SK-N-SH (cell line): ENCODE results near the gene STARD10. TPM values are rescaled to one million over a fixed set of nuclear protein-coding genes. Genes with fewer than 3 reads are reported as not detected.

Experiments
- CTCF ChIA-PET: fragments of 300-600, 350-600 bp; formaldehyde crosslinking; extraction: SDS; loops from one replicate; lab custom pipeline; 2021; lab: Yijun Ruan, JAX
- POLR2A ChIA-PET: fragments of 350-600 bp; sonication (Branson Sonifier 250); formaldehyde crosslinking; extraction: SDS; loops from one replicate; lab custom pipeline; 2020; ENCODE audit warnings: antibody characterized with exemption, inconsistent platforms; lab: Yijun Ruan, JAX
- DNase-seq: peaks from one replicate; pipeline ENCODE4 v3.0.0; 2012
- H2AFZ ChIP-seq: fragments of 200-600 bp; sonication (generic); 2 replicates; pipeline ENCODE4 v1.8.1; 2016; ENCODE audit warnings: antibody characterized with exemption, mild to moderate bottlenecking, low read depth
- H3F3A ChIP-seq: fragments of 200-600 bp; sonication (generic); replicated peaks from 2 replicates; pipeline ENCODE3; 2016; ENCODE audit warnings: antibody characterized with exemption, mild to moderate bottlenecking; ENCODE audit not compliant: insufficient read depth
- H3K27ac ChIP-seq, 2 experiments: fragments of 200-500 bp in 1 of 2; fragments of 200-600 bp in 1 of 2; sonication (Bioruptor generic) in 1 of 2; sonication (generic), shearing (Covaris generic) in 1 of 2; 2 replicates each; pipeline versions ENCODE4 v1.5.1 to v1.6.1; 2014 to 2016; ENCODE audit warnings: low read depth in 2 of 2, inconsistent platforms in 1 of 2, low read length in 1 of 2, mild to moderate bottlenecking in 1 of 2, mixed read lengths in 1 of 2
- H3K27me3 ChIP-seq: fragments of 200-600 bp; sonication (generic), shearing (Covaris generic); 2 replicates; pipeline ENCODE4 v1.6.1; 2016; ENCODE audit warnings: mixed run types; ENCODE audit not compliant: insufficient read depth
- H3K36me3 ChIP-seq, 2 experiments: fragments of 200-500 bp in 1 of 2; fragments of 200-600 bp in 1 of 2; sonication (Bioruptor generic) in 1 of 2; sonication (generic) in 1 of 2; replicated peaks in 1 of 2; 2 replicates each; pipeline versions ENCODE3 to v1.5.1; 2014 to 2016; ENCODE audit warnings: low read length in 1 of 2, mild to moderate bottlenecking in 1 of 2; ENCODE audit not compliant: insufficient read depth in 2 of 2, control insufficient read depth in 1 of 2
- H3K4me1 ChIP-seq, 2 experiments: fragments of 200-500 bp in 1 of 2; fragments of 200-600 bp in 1 of 2; sonication (Bioruptor generic) in 1 of 2; sonication (generic), shearing (Covaris generic) in 1 of 2; 2 replicates each; pipeline versions ENCODE4 v1.5.1 to v1.6.1; 2014 to 2016; ENCODE audit warnings: low read depth in 1 of 2, low read length in 1 of 2, mixed run types in 1 of 2; ENCODE audit not compliant: insufficient read depth in 2 of 2, control insufficient read depth in 1 of 2
- H3K4me2 ChIP-seq: fragments of 200-600 bp; sonication (generic), shearing (Covaris generic); 2 replicates; pipeline ENCODE4 v1.6.1; 2017; ENCODE audit warnings: mixed run types
- H3K4me3 ChIP-seq, 2 experiments: fragments of 200-500 bp in 1 of 2; fragments of 200-600 bp in 1 of 2; sonication (Bioruptor generic) in 1 of 2; sonication (generic), shearing (Covaris generic) in 1 of 2; 2 replicates each; pipeline versions ENCODE4 v1.5.1 to v1.8.1; 2014 to 2016; ENCODE audit warnings: low read depth in 2 of 2, inconsistent platforms in 1 of 2, low read length in 1 of 2, mild to moderate bottlenecking in 1 of 2, mixed read lengths in 1 of 2, moderate library complexity in 1 of 2
- H3K79me2 ChIP-seq: fragments of 200-600 bp; sonication (generic); 2 replicates; pipeline ENCODE4 v1.8.1; 2017; ENCODE audit warnings: mild to moderate bottlenecking; ENCODE audit not compliant: insufficient read depth
- H3K9ac ChIP-seq: fragments of 200-600 bp; sonication (generic); 2 replicates; pipeline ENCODE4 v1.6.1; 2017; ENCODE audit warnings: mixed run types
- H3K9me2 ChIP-seq: fragments of 200-600 bp; sonication (generic); 2 replicates; pipeline ENCODE4 v1.6.1; 2017; ENCODE audit warnings: mixed run types
- H3K9me3 ChIP-seq: fragments of 200-600 bp; sonication (generic); 2 replicates; pipeline ENCODE4 v1.6.1; 2017; ENCODE audit warnings: mixed run types, mild to moderate bottlenecking, moderate library complexity
- H4K20me1 ChIP-seq: fragments of 200-600 bp; sonication (generic); 2 replicates; pipeline ENCODE4 v1.6.1; 2017; ENCODE audit warnings: mild to moderate bottlenecking, mixed run types; ENCODE audit not compliant: insufficient read depth
- CHD2 ChIP-seq: fragments of 150-350 bp; IDR thresholded peaks from 2 replicates; pipeline ENCODE4 v1.6.1; 2018; ENCODE audit warnings: low read length; ENCODE audit not compliant: partially characterized antibody
- EZH2phosphoT487 ChIP-seq: fragments of 200-600 bp; sonication (generic); IDR thresholded peaks from 2 replicates; pipeline ENCODE4 v1.6.1; 2017; ENCODE audit warnings: low read depth, mixed run types, mild to moderate bottlenecking, antibody characterized with exemption, moderate library complexity, borderline replicate concordance
- FOSL2 ChIP-seq: IDR thresholded peaks from 2 replicates; pipeline ENCODE4 v1.4.0; 2012; ENCODE audit warnings: low read depth, mild to moderate bottlenecking, moderate library complexity, borderline replicate concordance
- FOXJ3 ChIP-seq: sonication (generic); formaldehyde crosslinking; IDR thresholded peaks from 2 replicates; pipeline ENCODE4 v1.5.1; 2020; ENCODE audit warnings: mild to moderate bottlenecking, missing genetic modification reagents
- GABPA ChIP-seq: IDR thresholded peaks from 2 replicates; pipeline ENCODE4 v1.4.0; 2012; ENCODE audit warnings: low read depth, mild to moderate bottlenecking
- JUND ChIP-seq: IDR thresholded peaks from 2 replicates; pipeline ENCODE4 v1.4.0; 2012
- MEF2A ChIP-seq: IDR thresholded peaks from 2 replicates; pipeline ENCODE4 v1.4.0; 2012; ENCODE audit warnings: low read depth, borderline replicate concordance
- MXI1 ChIP-seq: IDR thresholded peaks from 2 replicates; pipeline ENCODE4 v1.6.1; 2012; ENCODE audit warnings: mild to moderate bottlenecking, low read depth, low read length, improper control_type of control experiment
- NRF1 ChIP-seq: IDR thresholded peaks from 2 replicates; pipeline ENCODE4 v1.6.1; 2012; ENCODE audit warnings: low read depth, mild to moderate bottlenecking, low read length
- PBX3 ChIP-seq: IDR thresholded peaks from 2 replicates; pipeline ENCODE4; 2012
- POLR2AphosphoS5 ChIP-seq: IDR thresholded peaks from 2 replicates; pipeline ENCODE4 v1.6.1; 2012; ENCODE audit warnings: low read depth, low read length
- RCOR1 ChIP-seq: fragments of 150-350 bp; IDR thresholded peaks from 2 replicates; pipeline ENCODE4 v1.6.1; 2017; ENCODE audit warnings: antibody characterized with exemption, low read length
- REST ChIP-seq: IDR thresholded peaks from 2 replicates; pipeline ENCODE4 v1.6.1; 2012; ENCODE audit warnings: mild to moderate bottlenecking, low read depth, low read length, moderate library complexity
- RFX5 ChIP-seq: IDR thresholded peaks from 2 replicates; pipeline ENCODE4 v1.6.1; 2012; ENCODE audit warnings: mild to moderate bottlenecking, improper control_type of control experiment, low read length
- RXRA ChIP-seq: IDR thresholded peaks from 2 replicates; pipeline ENCODE4 v1.4.0; 2012; ENCODE audit warnings: low read depth, mild to moderate bottlenecking, borderline replicate concordance
- TAF1 ChIP-seq: IDR thresholded peaks from 2 replicates; pipeline ENCODE4 v1.6.1; 2012; ENCODE audit warnings: low read depth, mild to moderate bottlenecking, low read length, moderate library complexity, borderline replicate concordance
- TCF12 ChIP-seq: IDR thresholded peaks from 2 replicates; pipeline ENCODE4 v1.4.0; 2012
- YY1 ChIP-seq: IDR thresholded peaks from 2 replicates; pipeline ENCODE4 v1.4.0; 2012; ENCODE audit warnings: low read depth, mild to moderate bottlenecking
- WGBS: methylation state at CpG from one replicate; pipeline ENCODE4 v1.1.6; 2017; ENCODE audit warnings: low lambda C conversion rate; 5-methylcytosine and 5-hydroxymethylcytosine counted together
- polyA plus RNA-seq, 3 experiments: library from polyadenylated mRNA; depleted of rRNA; stranded (reverse); fragments of >200 nt; gene quantifications; 2 replicates each; pipeline ENCODE4 v1.2.3, GENCODE V29; 2012
- TF ChIP-seq, protein P1 (sequence below): IDR thresholded peaks from 2 replicates; pipeline ENCODE4 v1.4.0; 2012; ENCODE audit warnings: low read depth
- TF ChIP-seq, protein P2 (sequence below): IDR thresholded peaks from 2 replicates; pipeline ENCODE4 v1.4.0; 2012; ENCODE audit warnings: low read depth, borderline replicate concordance

Gene STARD10
- polyA plus RNA-seq, 1 of the 3 experiments (the other 2 are of a cell fraction), result 47.7 TPM

DNA sequence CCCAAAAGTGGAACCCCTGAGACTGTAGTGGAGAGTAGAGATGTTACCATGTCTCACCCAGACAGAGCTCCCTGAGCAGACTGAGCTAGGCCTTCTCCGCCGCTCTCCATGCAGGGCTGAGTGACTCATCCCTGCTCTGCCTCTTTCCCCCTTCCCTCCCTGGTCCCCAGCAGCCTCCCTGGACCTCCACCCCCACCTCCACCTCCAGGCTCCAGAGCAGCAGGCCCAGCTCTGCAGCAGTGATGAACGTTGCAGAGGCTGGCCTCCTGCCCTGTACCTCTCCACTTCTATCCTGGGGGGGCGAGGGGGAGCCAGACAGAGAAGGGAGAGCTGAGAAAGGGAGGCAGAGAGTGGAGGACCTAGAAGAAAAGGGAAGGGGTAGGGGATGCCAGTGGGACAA, 22.3 kb downstream of the STARD10 start (continued):
- TF ChIP-seq TAF1 (no peak), RCOR1 (no peak)

DNA sequence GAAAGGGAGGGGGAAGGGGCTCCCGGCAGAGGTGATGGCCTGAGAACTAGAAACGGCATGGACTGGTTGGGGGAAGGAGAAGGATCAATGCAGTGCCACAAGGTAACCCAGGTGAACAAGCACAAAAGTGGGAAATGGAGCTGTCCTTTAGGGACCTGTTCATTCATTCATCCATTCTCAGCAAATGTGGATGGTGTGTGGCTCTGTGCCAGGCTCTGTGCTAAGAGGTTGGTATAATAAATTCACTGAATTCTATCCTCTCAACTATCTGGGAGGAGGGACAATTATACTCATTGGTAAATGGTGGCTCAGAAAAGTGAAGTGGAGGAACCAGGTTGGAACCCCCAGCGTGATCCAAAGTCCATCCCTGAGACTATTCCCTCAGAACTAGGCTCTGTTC, 23.0 kb downstream of the STARD10 start:
- Histone ChIP-seq H3K4me1 (peaks cover 26 to 45% of the 10 kb centered on the region in 2 experiments), H3K9ac (no peak overlapping the region), H3K79me2 (no peaks in the 10 kb centered on the region), H3K27me3 (no peaks in the 10 kb centered on the region), H2AFZ (no peak overlapping the region), H3K9me2 (no peaks in the 10 kb centered on the region), H4K20me1 (no peaks in the 10 kb centered on the region), H3K27ac (no peak overlapping the region), H3K4me2 (peak overlapping the region; percentile 49; the same call in 1 of the 2 replicates), H3K36me3 (no peaks in the 10 kb centered on the region), H3K9me3 (no peaks in the 10 kb centered on the region), H3F3A (peaks cover 3% of the 10 kb centered on the region), H3K4me3 (no peak overlapping the region)
- CTCF ChIA-PET, result interaction anchor here (0.9 to 1.2 kb wide), 4 partner anchors 24 to 512 kb away, joined by 4 to 5 read pairs (median 4); partner anchors contain the start of gene STARD10
- POLR2A ChIA-PET, result interaction anchor here (0.6 kb wide), 1 partner anchor 530 kb away, joined by 6 read pairs; no protein-coding TSS in a partner anchor
- DNase-seq, result no peak
- 95% methylated on average over 3 of the region's 3 CpGs for WGBS
- TF ChIP-seq TCF12 (no peak), NRF1 (no peak), YY1 (no peak), RFX5 (no peak), MEF2A (no peak), RXRA (no peak), FOXJ3 (CRISPR knock-in tag) (no peak), CHD2 (no peak), FOSL2 (no peak), JUND (no peak), GABPA (no peak), REST (no peak), PBX3 (no peak), POLR2AphosphoS5 (no peak), MXI1 (no peak), EZH2phosphoT487 (no peak)
- TF ChIP-seq, protein P1, sequence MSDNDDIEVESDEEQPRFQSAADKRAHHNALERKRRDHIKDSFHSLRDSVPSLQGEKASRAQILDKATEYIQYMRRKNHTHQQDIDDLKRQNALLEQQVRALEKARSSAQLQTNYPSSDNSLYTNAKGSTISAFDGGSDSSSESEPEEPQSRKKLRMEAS, result no peak
- TF ChIP-seq, protein P2, sequence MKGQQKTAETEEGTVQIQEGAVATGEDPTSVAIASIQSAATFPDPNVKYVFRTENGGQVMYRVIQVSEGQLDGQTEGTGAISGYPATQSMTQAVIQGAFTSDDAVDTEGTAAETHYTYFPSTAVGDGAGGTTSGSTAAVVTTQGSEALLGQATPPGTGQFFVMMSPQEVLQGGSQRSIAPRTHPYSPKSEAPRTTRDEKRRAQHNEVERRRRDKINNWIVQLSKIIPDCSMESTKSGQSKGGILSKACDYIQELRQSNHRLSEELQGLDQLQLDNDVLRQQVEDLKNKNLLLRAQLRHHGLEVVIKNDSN, result no peak
